OCI-LY7 (cell line): ENCODE results near the gene IRF3. TPM values are rescaled to one million over a fixed set of nuclear protein-coding genes. Genes with fewer than 3 reads are reported as not detected.
A peak's percentile ranks its signal among the peaks of the same experiment; 100 is the strongest.

Source experiments
- BruUV-seq: library from RNA; stranded (reverse); fragments of 400-500 nt; replicated peaks from 2 replicates; lab custom pipeline; 2021; lab: Mats Ljungman, UMichigan
- CTCF ChIA-PET: fragments of 300-600 bp; sonication (Branson Sonifier 250); formaldehyde crosslinking; loops from one replicate; lab custom pipeline; 2022; ENCODE audit warnings: antibody characterized with exemption; ENCODE audit not compliant: unreplicated experiment; lab: Charles Lee
- POLR2A ChIA-PET: fragments of 300-600 bp; sonication (Branson Sonifier 250); formaldehyde crosslinking; loops from one replicate; lab custom pipeline; 2022; ENCODE audit warnings: antibody characterized with exemption; lab: Charles Lee
- DNase-seq: peaks from one replicate; pipeline ENCODE4 v3.0.0-alpha.2; 2015; ENCODE audit warnings: low spot score
- H2AFZ ChIP-seq: fragments of 200-600 bp; sonication (generic), shearing (Covaris generic); 2 replicates; pipeline ENCODE4 v1.6.1; 2014; ENCODE audit warnings: mild to moderate bottlenecking, antibody characterized with exemption, low read length, moderate library complexity
- H3K27ac ChIP-seq: fragments of 200-600 bp; sonication (generic); 2 replicates; pipeline ENCODE4 v1.5.1; 2014; ENCODE audit warnings: mixed run types, low read depth, mild to moderate bottlenecking, moderate library complexity, low read length, inconsistent platforms; ENCODE audit not compliant: poor library complexity, severe bottlenecking
- H3K36me3 ChIP-seq: fragments of 200-600 bp; sonication (generic); 2 replicates; pipeline ENCODE4 v1.6.1; 2014; ENCODE audit warnings: mild to moderate bottlenecking, antibody characterized with exemption, low read length, moderate library complexity, mixed read lengths; ENCODE audit not compliant: insufficient read depth
- H3K4me1 ChIP-seq: fragments of 200-600 bp; sonication (generic); 2 replicates; pipeline ENCODE4 v1.5.1; 2014; ENCODE audit warnings: mild to moderate bottlenecking, low read length; ENCODE audit not compliant: insufficient read depth, poor library complexity, severe bottlenecking
- H3K4me2 ChIP-seq: fragments of 200-600 bp; sonication (generic); 2 replicates; pipeline ENCODE4 v1.6.1; 2014; ENCODE audit warnings: mild to moderate bottlenecking, low read length
- H3K4me3 ChIP-seq: fragments of 200-600 bp; sonication (generic); 2 replicates; pipeline ENCODE4 v1.5.1; 2014; ENCODE audit warnings: mild to moderate bottlenecking, low read depth, low read length; ENCODE audit not compliant: poor library complexity, severe bottlenecking
- H3K79me2 ChIP-seq: fragments of 200-600 bp; sonication (generic); 2 replicates; pipeline ENCODE4 v1.6.1; 2016; ENCODE audit warnings: low read depth, mild to moderate bottlenecking, low read length, moderate library complexity, mixed read lengths; ENCODE audit not compliant: insufficient read depth
- H3K9me2 ChIP-seq: fragments of 200-600 bp; sonication (generic); 2 replicates; pipeline ENCODE4 v1.6.1; 2016; ENCODE audit warnings: mild to moderate bottlenecking, low read length, mixed read lengths; ENCODE audit not compliant: insufficient read depth
- H3K9me3 ChIP-seq: fragments of 200-600 bp; sonication (generic); 2 replicates; pipeline ENCODE4 v1.6.1; 2014; ENCODE audit warnings: mild to moderate bottlenecking, mixed run types, low read length, mixed read lengths
- H4K20me1 ChIP-seq: fragments of 200-600 bp; sonication (generic); 2 replicates; pipeline ENCODE4 v1.6.1; 2014; ENCODE audit warnings: mild to moderate bottlenecking, antibody characterized with exemption, low read length, moderate library complexity, mixed read lengths; ENCODE audit not compliant: insufficient read depth
- CTCF ChIP-seq: fragments of 200-600 bp; sonication (generic); conservative IDR thresholded peaks from 2 replicates; pipeline ENCODE4 v1.5.1; 2014; ENCODE audit warnings: mild to moderate bottlenecking, antibody characterized with exemption, low read length, moderate library complexity, mixed read lengths
- EZH2phosphoT487 ChIP-seq: fragments of 200-600 bp; sonication (generic); IDR thresholded peaks from 2 replicates; pipeline ENCODE4 v1.6.1; 2018; ENCODE audit warnings: low read depth, borderline replicate concordance, mild to moderate bottlenecking, mixed run types, antibody characterized with exemption, low read length, moderate library complexity, mixed read lengths
- intact Hi-C: fragments of 100-400 bp; cut with micrococcal nuclease; formaldehyde crosslinking; loops from one replicate; pipeline ENCODE4 v1.10.0; 2022; ENCODE audit not compliant: unreplicated experiment
- total RNA-seq, 2 experiments: library from RNA; depleted of rRNA in 1 of 2; stranded (reverse); fragments of >200 nt in 1 of 2; shearing (Covaris generic) in 1 of 2; gene quantifications; 2 replicates each; pipeline ENCODE4 v1.2.3, GENCODE V29; 2014 to 2022

Gene IRF3
- total RNA-seq, 2 experiments from 2014 or later: 96.6 to 116 TPM

GRCh38 chr19:49676784-49677230, 11.2 kb upstream of the IRF3 start:
- Histone ChIP-seq H2AFZ (peak overlapping the region; percentile 9; the same call in 1 of the 2 replicates), H3K4me1 (peaks cover 59% of the 10 kb centered on the region)

GRCh38 chr19:49676136-49676783, 10.6 kb upstream of the IRF3 start:
- Histone ChIP-seq H3K27ac (peak overlapping the region; percentile 84), H3K9me3 (no peaks in the 10 kb centered on the region), H2AFZ (peak overlapping the region; percentile 9; the same call in 1 of the 2 replicates), H4K20me1 (0 out of 2 replicates have a peak, but pooled peaks cover 4% of the 10 kb centered on the region), H3K79me2 (peaks cover 42% of the 10 kb centered on the region), H3K4me3 (peak overlapping the region; percentile 96), H3K36me3 (peaks cover 25% of the 10 kb centered on the region), H3K9me2 (no peaks in the 10 kb centered on the region), H3K4me1 (peaks cover 64% of the 10 kb centered on the region), H3K4me2 (peak overlapping the region; percentile 71)
- ChIA-PET CTCF (interaction anchor here (1.1 kb wide), 1 partner anchor 36 kb away, joined by 5 read pairs; the partner anchor contains the start of gene RRAS), POLR2A (interaction anchor here (1.0 to 2.7 kb wide), 8 partner anchors 10 to 174 kb away, joined by 3 to 18 read pairs (median 4); partner anchors contain the start of genes BCL2L12, IRF3, RRAS and SCAF1)
- DNase-seq: peak; percentile 91
- no peak for TF ChIP-seq EZH2phosphoT487
- TF ChIP-seq CTCF: no peak
- BruUV-seq: no TSS peak
- intact Hi-C loops: loop anchor here (1.0 to 10.0 kb wide), 5 partner anchors 36 to 1039 kb away; partner anchors contain the start of genes DBP, PRR12 and RRAS

More at GRCh38 chr19:49676784-49677230, 11.2 kb upstream of the IRF3 start:
- H3K4me2 ChIP-seq: peak overlapping the region; percentile 95
- no TSS peak for BruUV-seq
- intact Hi-C loops: loop anchor here (1.0 to 10.0 kb wide), 5 partner anchors 37 to 1040 kb away; partner anchors contain the start of genes DBP, PRR12 and RRAS
- DNase-seq: peak; percentile 100
- peak overlapping the region; percentile 84 for H3K27ac ChIP-seq
- no peaks in the 10 kb centered on the region for H3K9me3 ChIP-seq
- peaks cover 30% of the 10 kb centered on the region for H3K36me3 ChIP-seq
- peaks cover 47% of the 10 kb centered on the region for H3K79me2 ChIP-seq
- peak overlapping the region; percentile 96 for H3K4me3 ChIP-seq
- POLR2A ChIA-PET: interaction anchor here (1.0 to 2.7 kb wide), 5 partner anchors 28 to 163 kb away, joined by 3 to 18 read pairs (median 4); partner anchors contain the start of gene RRAS
- TF ChIP-seq EZH2phosphoT487 (no peak), CTCF (no peak)
- no peaks in the 10 kb centered on the region for H3K9me2 ChIP-seq
- H4K20me1 ChIP-seq: 0 out of 2 replicates have a peak, but pooled peaks cover 4% of the 10 kb centered on the region
- CTCF ChIA-PET: interaction anchor here (0.6 to 1.1 kb wide), 3 partner anchors 37 to 164 kb away, joined by 3 to 6 read pairs (median 5); partner anchors contain the start of genes RCN3 and RRAS
